ENCODE results near the gene PLXNB3.

DNA sequence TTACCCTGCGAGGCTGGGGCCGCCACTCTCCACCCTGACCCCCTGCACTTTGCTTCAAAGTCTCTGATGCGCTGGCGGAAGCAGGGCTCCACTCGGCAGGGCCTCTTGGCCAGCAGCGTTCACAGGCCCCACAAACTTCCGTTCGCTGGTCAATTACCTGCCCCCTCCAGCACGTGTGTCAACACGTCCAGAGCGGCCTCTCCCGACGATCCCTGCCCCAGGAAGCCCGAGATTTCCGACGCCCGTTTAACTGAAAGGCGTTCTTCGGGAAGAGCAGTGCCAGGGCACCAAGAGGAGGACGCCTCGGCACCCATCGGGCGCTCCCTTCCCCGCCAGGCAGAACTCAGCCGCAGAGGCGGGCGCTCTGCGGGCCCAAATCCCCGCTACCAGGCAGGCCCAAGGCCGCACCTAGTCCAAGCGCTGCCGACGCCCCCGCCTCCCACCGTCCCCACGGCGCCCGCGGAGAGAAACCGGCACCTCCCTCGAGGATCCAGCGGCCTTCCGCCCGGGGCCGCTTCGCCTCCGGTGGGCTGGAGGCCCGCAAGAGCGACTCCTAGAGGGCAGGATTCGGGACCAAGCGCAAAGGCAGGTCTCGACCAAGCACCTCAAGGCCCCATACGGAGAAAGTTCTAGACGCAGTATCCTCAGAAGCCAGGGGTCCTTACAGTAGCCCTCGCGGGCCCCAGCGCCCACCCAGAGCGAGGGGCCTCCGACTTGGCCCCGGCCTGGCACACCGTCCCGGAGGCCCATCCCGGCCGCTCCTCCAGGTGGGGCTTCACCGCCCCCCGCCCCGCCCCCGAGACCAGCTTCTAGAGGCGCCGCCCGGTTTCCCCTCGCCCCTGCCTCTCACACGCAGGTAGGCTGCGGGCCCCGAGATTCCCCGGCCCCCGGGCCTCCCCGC, 40.4 kb upstream of the PLXNB3 start:
- TF ChIP-seq, protein P1, sequence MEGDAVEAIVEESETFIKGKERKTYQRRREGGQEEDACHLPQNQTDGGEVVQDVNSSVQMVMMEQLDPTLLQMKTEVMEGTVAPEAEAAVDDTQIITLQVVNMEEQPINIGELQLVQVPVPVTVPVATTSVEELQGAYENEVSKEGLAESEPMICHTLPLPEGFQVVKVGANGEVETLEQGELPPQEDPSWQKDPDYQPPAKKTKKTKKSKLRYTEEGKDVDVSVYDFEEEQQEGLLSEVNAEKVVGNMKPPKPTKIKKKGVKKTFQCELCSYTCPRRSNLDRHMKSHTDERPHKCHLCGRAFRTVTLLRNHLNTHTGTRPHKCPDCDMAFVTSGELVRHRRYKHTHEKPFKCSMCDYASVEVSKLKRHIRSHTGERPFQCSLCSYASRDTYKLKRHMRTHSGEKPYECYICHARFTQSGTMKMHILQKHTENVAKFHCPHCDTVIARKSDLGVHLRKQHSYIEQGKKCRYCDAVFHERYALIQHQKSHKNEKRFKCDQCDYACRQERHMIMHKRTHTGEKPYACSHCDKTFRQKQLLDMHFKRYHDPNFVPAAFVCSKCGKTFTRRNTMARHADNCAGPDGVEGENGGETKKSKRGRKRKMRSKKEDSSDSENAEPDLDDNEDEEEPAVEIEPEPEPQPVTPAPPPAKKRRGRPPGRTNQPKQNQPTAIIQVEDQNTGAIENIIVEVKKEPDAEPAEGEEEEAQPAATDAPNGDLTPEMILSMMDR (IDR thresholded peaks at IDR 0.05) = no peak
- TF ChIP-seq, protein P2, sequence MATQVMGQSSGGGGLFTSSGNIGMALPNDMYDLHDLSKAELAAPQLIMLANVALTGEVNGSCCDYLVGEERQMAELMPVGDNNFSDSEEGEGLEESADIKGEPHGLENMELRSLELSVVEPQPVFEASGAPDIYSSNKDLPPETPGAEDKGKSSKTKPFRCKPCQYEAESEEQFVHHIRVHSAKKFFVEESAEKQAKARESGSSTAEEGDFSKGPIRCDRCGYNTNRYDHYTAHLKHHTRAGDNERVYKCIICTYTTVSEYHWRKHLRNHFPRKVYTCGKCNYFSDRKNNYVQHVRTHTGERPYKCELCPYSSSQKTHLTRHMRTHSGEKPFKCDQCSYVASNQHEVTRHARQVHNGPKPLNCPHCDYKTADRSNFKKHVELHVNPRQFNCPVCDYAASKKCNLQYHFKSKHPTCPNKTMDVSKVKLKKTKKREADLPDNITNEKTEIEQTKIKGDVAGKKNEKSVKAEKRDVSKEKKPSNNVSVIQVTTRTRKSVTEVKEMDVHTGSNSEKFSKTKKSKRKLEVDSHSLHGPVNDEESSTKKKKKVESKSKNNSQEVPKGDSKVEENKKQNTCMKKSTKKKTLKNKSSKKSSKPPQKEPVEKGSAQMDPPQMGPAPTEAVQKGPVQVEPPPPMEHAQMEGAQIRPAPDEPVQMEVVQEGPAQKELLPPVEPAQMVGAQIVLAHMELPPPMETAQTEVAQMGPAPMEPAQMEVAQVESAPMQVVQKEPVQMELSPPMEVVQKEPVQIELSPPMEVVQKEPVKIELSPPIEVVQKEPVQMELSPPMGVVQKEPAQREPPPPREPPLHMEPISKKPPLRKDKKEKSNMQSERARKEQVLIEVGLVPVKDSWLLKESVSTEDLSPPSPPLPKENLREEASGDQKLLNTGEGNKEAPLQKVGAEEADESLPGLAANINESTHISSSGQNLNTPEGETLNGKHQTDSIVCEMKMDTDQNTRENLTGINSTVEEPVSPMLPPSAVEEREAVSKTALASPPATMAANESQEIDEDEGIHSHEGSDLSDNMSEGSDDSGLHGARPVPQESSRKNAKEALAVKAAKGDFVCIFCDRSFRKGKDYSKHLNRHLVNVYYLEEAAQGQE (IDR thresholded peaks at IDR 0.05; ENCODE audit: insufficient read depth in 1 of 2, low read depth in 2 of 2, low read length in 1 of 2) = no peak
- TF ChIP-seq POLR2AphosphoS5 (IDR thresholded peaks at IDR 0.05; ENCODE audit: low read depth, low read length) = no peak; the same call in 1 of the 2 replicates
- TF ChIP-seq SIN3A (IDR thresholded peaks at IDR 0.05; ENCODE audit: borderline replicate concordance, insufficient read depth, low read depth, low read length) = no peak
